ENCODE data around the gene GFY. TPM values are rescaled to one million over a fixed set of nuclear protein-coding genes. Genes with fewer than 3 reads are reported as not detected.

The GFY gene
- total and polyA plus RNA-seq, 2 experiments from 2014 or later = not detected

DNA sequence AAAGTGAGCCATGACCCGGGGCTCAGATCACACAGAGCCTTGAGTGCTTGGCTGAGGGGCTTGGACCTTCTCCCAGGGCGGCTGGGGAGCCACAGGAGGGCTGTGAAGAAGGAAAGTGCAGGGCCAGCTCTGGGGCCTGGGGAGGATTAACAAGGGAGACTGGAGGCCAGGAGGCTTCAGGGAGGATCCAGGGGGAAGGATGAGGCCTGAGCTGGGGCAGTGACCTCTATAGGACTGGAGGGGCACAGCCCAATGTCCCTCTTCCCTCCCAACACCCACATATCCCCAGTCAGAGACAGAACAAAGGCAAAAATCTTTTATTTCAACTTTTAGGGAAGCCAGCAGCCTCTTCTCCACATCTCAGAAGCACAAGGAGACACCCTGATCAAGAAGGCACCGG, 20.8 kb downstream of the GFY start:
- H3K27ac ChIP-seq = no peak overlapping the region
- no peak overlapping the region for H2AFZ ChIP-seq
- peaks cover 8% of the 10 kb centered on the region; the same call in 1 of the 2 replicates for H3F3A ChIP-seq (ENCODE audit: insufficient read depth)
- H3K4me2 ChIP-seq (ENCODE audit: unreplicated experiment) = no peak overlapping the region
- peaks cover 12% of the 10 kb centered on the region for H3K79me2 ChIP-seq (ENCODE audit: insufficient read depth)
- H3K4me1 ChIP-seq (ENCODE audit: insufficient read depth) = no peaks in the 10 kb centered on the region
- H3K9me3 ChIP-seq (ENCODE audit: low read depth) = no peaks in the 10 kb centered on the region
- no peaks in the 10 kb centered on the region for H4K20me1 ChIP-seq (ENCODE audit: insufficient read depth)
- H3K9ac ChIP-seq = no peak overlapping the region
- no peak for DNase-seq
- H3K4me3 ChIP-seq = no peak overlapping the region
- peaks cover 1% of the 10 kb centered on the region for H3K27me3 ChIP-seq (replicated peaks; ENCODE audit: insufficient read depth)
- in situ Hi-C loops (cut with MboI) = no loop called here
- WGBS, 2 experiments (ENCODE audit: low coverage in 1 of 2, low lambda C conversion rate in 2 of 2, missing lambda C conversion rate in 2 of 2) = 50 to 51% methylated on average over 3 of the region's 3 CpGs
- H3K36me3 ChIP-seq (ENCODE audit: low read depth) = no peaks in the 10 kb centered on the region
- TF ChIP-seq EZH2 (IDR thresholded peaks at IDR 0.05; ENCODE audit: insufficient read depth, poor library complexity, severe bottlenecking) (no peak), EZH2phosphoT487 (IDR thresholded peaks at IDR 0.05; ENCODE audit: insufficient read depth, low read depth) (no peak)
- H3K9me2 ChIP-seq (ENCODE audit: insufficient read depth) = no peaks in the 10 kb centered on the region

DNA sequence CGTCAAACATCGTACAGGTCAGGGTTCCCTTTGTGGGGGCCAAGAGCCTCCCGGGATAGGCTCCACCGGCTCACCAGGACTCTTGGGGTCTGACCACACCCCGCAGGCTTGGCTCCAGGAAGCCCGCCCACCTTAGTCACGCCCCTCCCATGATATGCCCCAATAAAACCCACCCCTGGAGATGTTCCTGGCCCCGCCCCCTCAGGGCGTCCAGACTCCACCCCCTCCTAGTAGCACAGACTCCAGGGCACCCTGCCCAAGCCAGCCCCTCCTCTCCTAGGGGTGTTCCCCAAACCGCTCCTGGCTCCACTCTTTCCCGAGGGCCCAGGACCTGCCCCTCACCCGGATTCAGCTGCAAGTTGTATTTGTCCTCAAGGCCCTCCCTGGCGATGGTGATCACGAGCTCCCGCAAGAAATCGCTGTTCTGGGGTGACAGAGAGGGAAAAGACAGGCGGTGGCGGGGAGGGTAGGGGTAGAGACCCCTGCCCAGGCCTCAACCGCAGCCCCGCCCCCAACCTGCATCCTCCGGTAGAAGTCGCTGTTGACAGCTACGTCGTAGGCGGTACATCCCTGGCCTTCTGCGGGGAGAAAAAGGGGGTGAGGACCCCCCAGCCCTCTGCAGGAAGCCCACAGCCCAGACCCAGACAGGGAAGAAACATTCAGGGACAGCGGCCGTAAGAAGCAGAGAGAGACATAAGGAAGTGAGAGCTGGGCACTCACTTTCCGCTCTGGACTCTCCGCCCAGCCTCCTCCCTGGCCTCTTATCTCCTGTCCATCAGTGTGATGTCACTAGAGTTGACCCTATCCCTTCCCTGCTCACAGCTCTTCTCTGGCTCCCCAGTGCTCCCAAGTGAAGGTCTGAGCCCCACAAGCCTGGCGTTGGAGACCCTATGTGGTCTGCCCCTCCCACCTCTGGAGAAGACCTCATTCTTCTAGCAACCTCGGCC, 22.6 kb downstream of the GFY start:
- TF ChIP-seq EZH2 (IDR thresholded peaks at IDR 0.05; ENCODE audit: insufficient read depth, poor library complexity, severe bottlenecking) = no peak
- no peak for TF ChIP-seq EZH2phosphoT487 (IDR thresholded peaks at IDR 0.05; ENCODE audit: insufficient read depth, low read depth)
- peaks cover 18% of the 10 kb centered on the region for H3K79me2 ChIP-seq (ENCODE audit: insufficient read depth)
- no peak overlapping the region for H3K9ac ChIP-seq
- H3K4me1 ChIP-seq (ENCODE audit: insufficient read depth) = no peaks in the 10 kb centered on the region
- H3K27ac ChIP-seq = no peak overlapping the region
- no peak overlapping the region for H3K4me2 ChIP-seq (ENCODE audit: unreplicated experiment)
- H3K36me3 ChIP-seq (ENCODE audit: low read depth) = no peaks in the 10 kb centered on the region
- H3K4me3 ChIP-seq = no peak overlapping the region
- in situ Hi-C loops (cut with MboI) = no loop called here
- H4K20me1 ChIP-seq (ENCODE audit: insufficient read depth) = no peaks in the 10 kb centered on the region
- peaks cover 13% of the 10 kb centered on the region for H3F3A ChIP-seq (ENCODE audit: insufficient read depth)
- H3K9me3 ChIP-seq (ENCODE audit: low read depth) = no peaks in the 10 kb centered on the region
- H3K9me2 ChIP-seq (ENCODE audit: insufficient read depth) = no peaks in the 10 kb centered on the region
- H2AFZ ChIP-seq = no peak overlapping the region
- no peaks in the 10 kb centered on the region for H3K27me3 ChIP-seq (replicated peaks; ENCODE audit: insufficient read depth)
- WGBS, 2 experiments (ENCODE audit: low coverage in 1 of 2, low lambda C conversion rate in 2 of 2, missing lambda C conversion rate in 2 of 2) = 55 to 64% methylated on average over 27 to 32 of the region's 32 CpGs
- no peak for DNase-seq

DNA sequence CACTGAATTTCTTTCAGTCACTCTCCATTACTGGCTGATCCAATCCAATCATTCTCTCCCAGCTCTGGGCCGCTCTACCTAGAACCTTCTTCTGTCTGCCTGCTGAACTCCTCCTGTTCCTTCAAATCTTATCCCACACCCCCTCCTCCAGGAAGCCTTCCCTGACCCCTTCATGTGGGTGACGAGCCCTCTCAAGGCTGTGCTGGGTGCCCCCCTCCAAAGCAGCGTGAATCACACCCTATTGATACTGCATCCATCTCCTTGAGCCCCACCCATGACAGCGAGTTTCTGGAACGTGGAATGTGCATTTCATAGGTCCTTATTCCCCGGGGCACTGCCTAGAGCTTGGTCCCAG, 23.2 kb downstream of the GFY start:
- TF ChIP-seq EZH2phosphoT487 (IDR thresholded peaks at IDR 0.05; ENCODE audit: insufficient read depth, low read depth) = no peak
- TF ChIP-seq EZH2 (IDR thresholded peaks at IDR 0.05; ENCODE audit: insufficient read depth, poor library complexity, severe bottlenecking) = no peak

DNA sequence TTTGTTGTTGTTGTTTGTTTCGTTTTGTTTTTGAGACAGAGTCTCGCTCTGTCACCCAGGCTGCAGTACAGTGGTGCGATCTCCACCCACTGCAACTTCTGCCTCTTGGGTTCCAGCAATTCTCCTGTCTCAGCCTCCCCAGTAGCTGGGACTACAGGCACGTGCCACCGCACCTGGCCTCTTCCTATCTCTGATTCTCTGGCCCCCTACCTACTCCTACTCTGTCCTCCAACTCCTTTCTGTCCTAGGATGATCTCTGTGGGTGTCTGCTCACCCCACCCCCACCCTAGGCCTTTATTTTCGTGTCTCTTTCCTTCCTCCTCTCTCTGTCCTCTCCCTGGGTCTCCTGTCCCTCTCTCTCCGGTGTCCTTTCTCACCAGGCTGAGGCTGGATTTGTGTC, 25.2 kb downstream of the GFY start:
- TF ChIP-seq EZH2 (IDR thresholded peaks at IDR 0.05; ENCODE audit: insufficient read depth, poor library complexity, severe bottlenecking) (no peak), EZH2phosphoT487 (IDR thresholded peaks at IDR 0.05; ENCODE audit: insufficient read depth, low read depth) (no peak)
- H3K36me3 ChIP-seq (ENCODE audit: low read depth) = no peaks in the 10 kb centered on the region
- no peaks in the 10 kb centered on the region for H4K20me1 ChIP-seq (ENCODE audit: insufficient read depth)
- DNase-seq = no peak
- no peaks in the 10 kb centered on the region for H3K27me3 ChIP-seq (replicated peaks; ENCODE audit: insufficient read depth)
- H3K4me3 ChIP-seq = peak overlapping the region; percentile 100
- in situ Hi-C loops (cut with MboI) = no loop called here
- 74 to 77% methylated on average over 7 of the region's 7 CpGs for WGBS, 2 experiments (ENCODE audit: low coverage in 1 of 2, low lambda C conversion rate in 2 of 2, missing lambda C conversion rate in 2 of 2)
- no peak overlapping the region for H3K27ac ChIP-seq
- no peaks in the 10 kb centered on the region for H3K9me2 ChIP-seq (ENCODE audit: insufficient read depth)
- H3K79me2 ChIP-seq (ENCODE audit: insufficient read depth) = peaks cover 33% of the 10 kb centered on the region
- no peak overlapping the region for H2AFZ ChIP-seq
- H3K9ac ChIP-seq = peak overlapping the region; percentile 93
- peaks cover 14% of the 10 kb centered on the region for H3F3A ChIP-seq (ENCODE audit: insufficient read depth)
- peaks cover 7% of the 10 kb centered on the region; the same call in 1 of the 2 replicates for H3K4me1 ChIP-seq (ENCODE audit: insufficient read depth)
- peak overlapping the region; percentile 90 for H3K4me2 ChIP-seq (ENCODE audit: unreplicated experiment)
- no peaks in the 10 kb centered on the region for H3K9me3 ChIP-seq (ENCODE audit: low read depth)

More for the DNA sequence above, 23.2 kb downstream of the GFY start:
- in situ Hi-C loops (cut with MboI) = no loop called here
- H3K27ac ChIP-seq = no peak overlapping the region
- H3K4me3 ChIP-seq = no peak overlapping the region
- no peak for DNase-seq
- no peaks in the 10 kb centered on the region for H3K36me3 ChIP-seq (ENCODE audit: low read depth)
- peaks cover 18% of the 10 kb centered on the region for H3K79me2 ChIP-seq (ENCODE audit: insufficient read depth)
- H3K9me3 ChIP-seq (ENCODE audit: low read depth) = no peaks in the 10 kb centered on the region
- no peak overlapping the region for H2AFZ ChIP-seq
- 86% methylated on average over 6 of the region's 6 CpGs for WGBS, 2 experiments (ENCODE audit: low coverage in 1 of 2, low lambda C conversion rate in 2 of 2, missing lambda C conversion rate in 2 of 2)
- no peak overlapping the region for H3K9ac ChIP-seq
- H3K27me3 ChIP-seq (replicated peaks; ENCODE audit: insufficient read depth) = no peaks in the 10 kb centered on the region
- no peaks in the 10 kb centered on the region for H3K4me1 ChIP-seq (ENCODE audit: insufficient read depth)
- H3F3A ChIP-seq (ENCODE audit: insufficient read depth) = peaks cover 15% of the 10 kb centered on the region
- no peaks in the 10 kb centered on the region for H4K20me1 ChIP-seq (ENCODE audit: insufficient read depth)
- H3K4me2 ChIP-seq (ENCODE audit: unreplicated experiment) = no peak overlapping the region
- no peaks in the 10 kb centered on the region for H3K9me2 ChIP-seq (ENCODE audit: insufficient read depth)
